Gastrocnemius medialis (tissue), 4 donors: ENCODE results near the gene PCNX2.

Experiments used
- CTCF ChIP-seq, 5 experiments: fragments of 450-650 bp in 3 of 5; fragments of 200-600 bp in 2 of 5; sonication (generic) in 2 of 5; IDR thresholded peaks in 4 of 5; conservative IDR thresholded peaks in 1 of 5; 1 replicate in 4 of 5; 2 replicates in 1 of 5; pipeline ENCODE4 v1.5.1; 2016 to 2019; ENCODE audit warnings: antibody characterized with exemption in 5 of 5, mild to moderate bottlenecking in 3 of 5, moderate library complexity in 3 of 5
- POLR2A ChIP-seq, 2 donors: fragments of 450-650 bp; IDR thresholded peaks; one replicate each; pipeline ENCODE4 v1.6.1; 2017; ENCODE audit warnings: antibody characterized with exemption in 2 of 2, mild to moderate bottlenecking in 2 of 2, moderate library complexity in 2 of 2

- TF ChIP-seq CTCF (IDR thresholded peaks at IDR 0.05 in 4 of 5, conservative IDR thresholded peaks at IDR 0.05 in 1 of 5) = no peak
- TF ChIP-seq POLR2A (IDR thresholded peaks at IDR 0.05) = no peak
Observed at GRCh38 chr1:233278631-233279030, 16.9 kb downstream of the PCNX2 start.
